Activated naive CD4-positive, alpha-beta T cell treated with anti-CD3 and anti-CD28 coated beads, Interleukin-2, amount 50 U/mL, for 16 hours (primary cell): ENCODE measurements around the gene MYLK2.

ENCODE experiments used
- DNase-seq: peaks from one replicate; pipeline ENCODE4 v3.0.0-alpha.2; 2020

The MYLK2 gene

GRCh38 chr20:31879143-31879987, 60.2 kb downstream of the MYLK2 start:
- DNase-seq, result peak; percentile 83

GRCh38 chr20:31881945-31882344, 62.8 kb downstream of the MYLK2 start:
- DNase-seq, result no peak

- DNase-seq, result no peak
Observed at GRCh38 chr20:31883829-31884228, 64.7 kb downstream of the MYLK2 start.
